Measurements from ENCODE around the gene PRRX2.

The PRRX2 gene

DNA sequence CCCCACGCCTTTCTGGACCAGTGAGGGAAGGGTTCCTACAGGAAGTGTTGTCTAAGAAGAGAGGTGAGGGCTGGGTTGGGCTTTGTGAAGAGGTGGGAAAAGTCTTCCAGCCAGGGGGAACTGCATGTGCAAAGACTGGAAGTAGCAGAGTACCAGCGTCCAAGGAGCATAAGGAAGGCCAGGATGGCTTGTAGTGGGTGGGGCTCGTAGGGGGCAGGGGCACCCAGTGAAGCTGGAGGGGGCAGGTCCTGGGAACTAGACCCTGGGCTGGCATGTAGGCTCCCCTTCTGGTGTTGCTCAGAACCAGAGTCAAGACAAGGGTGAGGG is 20.4 kb downstream of the PRRX2 start:
- in situ Hi-C loops (cut with MboI; ENCODE audit: low sequenced_read_pairs), result no loop called here
- DNase-seq (ENCODE audit: low spot score in 2 of 2), result no peak
- Histone ChIP-seq H3K4me1 (no peaks in the 10 kb centered on the region), H3K9me3 (no peaks in the 10 kb centered on the region), H3K27me3 (ENCODE audit: low read depth) (no peaks in the 10 kb centered on the region), H3K36me3 (replicated peaks) (no peaks in the 10 kb centered on the region), H3K4me3 (no peak overlapping the region)

DNA sequence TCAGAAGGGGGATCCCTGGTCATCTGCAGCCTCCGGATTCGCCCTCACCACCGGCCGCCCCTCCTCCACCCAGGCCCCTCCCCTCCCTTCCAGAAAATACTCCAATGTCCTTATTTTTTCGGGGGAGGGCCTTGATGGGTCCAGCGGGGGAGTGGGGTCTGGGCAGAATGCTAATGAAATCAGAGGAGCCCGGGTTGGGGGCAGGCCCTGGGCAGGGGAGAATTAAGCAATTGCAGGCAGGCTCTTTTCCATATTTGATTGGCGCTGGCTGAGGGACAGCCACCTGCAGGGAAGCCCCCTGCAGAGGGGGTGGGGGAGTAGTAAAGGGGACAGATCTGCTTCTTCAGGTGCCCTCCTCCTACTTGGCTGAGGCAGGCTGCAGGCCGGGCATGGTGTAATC is 21.3 kb downstream of the PRRX2 start:
- H3K4me1 ChIP-seq, result no peaks in the 10 kb centered on the region
- H3K4me3 ChIP-seq, result no peak overlapping the region
- no peaks in the 10 kb centered on the region for H3K36me3 ChIP-seq (replicated peaks)
- DNase-seq (ENCODE audit: low spot score in 2 of 2), result no peak
- in situ Hi-C loops (cut with MboI; ENCODE audit: low sequenced_read_pairs), result no loop called here
- H3K9me3 ChIP-seq, result no peaks in the 10 kb centered on the region
- no peaks in the 10 kb centered on the region for H3K27me3 ChIP-seq (ENCODE audit: low read depth)

DNA sequence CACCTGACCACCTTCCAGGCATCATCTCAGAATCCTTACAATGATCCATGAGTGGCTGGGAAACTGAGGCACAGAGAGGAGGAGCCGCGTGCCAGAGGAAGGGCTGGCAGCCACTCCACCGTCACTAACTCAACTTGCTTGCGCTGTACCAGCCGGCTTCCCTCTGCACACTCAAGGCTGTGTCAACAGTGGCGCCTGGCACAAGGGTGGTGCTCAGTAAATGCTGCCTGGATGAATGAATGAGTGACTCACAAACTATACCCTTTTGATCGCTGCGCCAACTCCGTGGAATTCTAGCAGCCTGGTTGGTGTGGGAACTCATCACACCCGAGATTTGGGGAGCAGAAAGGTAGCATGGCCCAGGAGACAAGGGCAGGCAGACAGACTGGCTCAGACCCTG is 21.9 kb downstream of the PRRX2 start:
- Histone ChIP-seq H3K4me3 (no peak overlapping the region), H3K4me1 (no peaks in the 10 kb centered on the region), H3K27me3 (ENCODE audit: low read depth) (no peaks in the 10 kb centered on the region), H3K36me3 (replicated peaks) (no peaks in the 10 kb centered on the region), H3K9me3 (no peaks in the 10 kb centered on the region)
- no peak for DNase-seq (ENCODE audit: low spot score in 2 of 2)
- in situ Hi-C loops (cut with MboI; ENCODE audit: low sequenced_read_pairs), result no loop called here

DNA sequence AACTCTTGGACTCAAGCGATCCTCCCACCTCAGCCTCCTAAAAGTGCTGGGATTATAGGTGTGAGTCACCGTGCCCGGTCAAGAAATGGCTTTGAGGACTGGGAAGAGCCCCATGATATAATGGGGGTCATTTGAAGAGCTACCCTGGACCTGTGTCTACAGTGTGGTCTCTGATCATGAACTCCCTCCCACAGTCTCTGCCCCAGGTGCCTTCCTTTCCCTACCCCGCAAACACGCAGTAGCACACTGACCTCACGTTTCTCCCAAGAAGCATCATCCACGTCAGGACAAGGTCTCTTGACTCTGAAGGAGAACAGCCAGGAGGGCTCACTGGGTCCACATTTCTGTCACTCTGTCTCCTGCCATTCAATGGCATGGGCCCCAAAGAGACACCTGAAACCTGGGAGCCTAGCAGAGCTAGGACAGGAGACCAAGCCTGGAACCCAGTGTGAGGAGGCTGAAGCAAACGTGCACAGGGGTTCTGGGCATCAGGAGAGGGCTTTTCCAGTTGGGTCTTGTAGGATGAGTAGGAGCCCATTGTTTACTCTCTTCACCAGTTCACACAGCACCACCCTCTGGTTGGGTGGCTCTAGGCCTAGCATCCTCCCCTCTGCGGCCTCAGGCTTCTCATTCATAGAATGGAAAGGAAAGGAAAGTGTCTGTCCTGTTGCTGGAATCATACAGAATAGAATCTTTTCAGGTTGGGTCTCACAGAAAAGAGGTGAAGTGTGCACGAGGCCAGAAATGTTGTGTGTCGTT is 23.0 kb downstream of the PRRX2 start:
- in situ Hi-C loops (cut with MboI; ENCODE audit: low sequenced_read_pairs), result no loop called here
- Histone ChIP-seq H3K27me3 (ENCODE audit: low read depth) (no peaks in the 10 kb centered on the region), H3K9me3 (no peaks in the 10 kb centered on the region), H3K36me3 (replicated peaks) (no peaks in the 10 kb centered on the region), H3K4me1 (no peaks in the 10 kb centered on the region), H3K4me3 (no peak overlapping the region)
- DNase-seq (ENCODE audit: low spot score in 2 of 2), result no peak

DNA sequence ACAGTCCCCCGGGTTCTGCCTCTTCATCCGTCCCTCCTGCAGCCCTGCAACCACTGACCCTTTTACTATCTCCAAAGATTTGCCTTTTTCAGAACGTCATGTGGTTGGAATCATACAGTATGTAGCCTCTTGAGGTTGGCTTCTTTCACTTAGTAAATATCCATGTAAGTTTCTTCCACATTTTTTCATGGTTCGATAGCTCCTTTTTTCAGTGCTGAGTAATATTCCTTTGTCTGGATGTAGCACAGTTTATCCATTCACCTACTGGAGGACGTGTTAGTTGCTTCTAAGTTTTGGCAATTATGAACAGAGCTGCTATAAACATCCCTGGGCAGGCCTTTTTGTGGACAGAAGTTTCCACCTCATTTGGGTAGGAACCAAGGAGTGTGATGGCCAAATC is 27.1 kb downstream of the PRRX2 start:
- in situ Hi-C loops (cut with MboI; ENCODE audit: low sequenced_read_pairs), result no loop called here
- no peaks in the 10 kb centered on the region for H3K36me3 ChIP-seq (replicated peaks)

DNA sequence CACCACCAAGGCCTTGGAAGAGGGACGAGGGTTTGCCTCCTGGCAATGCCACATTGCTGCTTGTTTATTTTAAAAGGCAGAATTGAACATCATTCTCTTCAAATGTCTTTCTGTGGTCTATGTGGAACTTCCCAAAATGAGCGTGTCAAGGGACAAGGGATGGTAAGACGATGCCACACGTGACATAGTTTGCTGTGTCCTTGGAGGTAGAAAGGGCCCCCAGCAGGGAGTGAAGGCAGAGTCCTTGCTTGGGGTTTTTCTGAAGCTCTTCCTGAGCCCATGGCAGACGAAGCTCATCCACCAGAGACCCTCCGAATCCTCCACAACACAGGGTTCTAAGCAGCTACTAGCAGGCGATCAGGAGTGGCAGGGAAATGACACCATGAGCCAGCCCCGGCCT is 28.3 kb downstream of the PRRX2 start:
- Histone ChIP-seq H3K9me3 (no peaks in the 10 kb centered on the region), H3K4me3 (no peak overlapping the region), H3K4me1 (peaks cover 9% of the 10 kb centered on the region), H3K36me3 (replicated peaks) (no peaks in the 10 kb centered on the region), H3K27me3 (ENCODE audit: low read depth) (no peaks in the 10 kb centered on the region)
- DNase-seq (ENCODE audit: low spot score in 2 of 2), result no peak
- in situ Hi-C loops (cut with MboI; ENCODE audit: low sequenced_read_pairs), result no loop called here

More for the DNA sequence above, 27.1 kb downstream of the PRRX2 start:
- Histone ChIP-seq H3K4me1 (peaks cover 4% of the 10 kb centered on the region), H3K27me3 (ENCODE audit: low read depth) (no peaks in the 10 kb centered on the region), H3K9me3 (no peaks in the 10 kb centered on the region), H3K4me3 (no peak overlapping the region)
- DNase-seq (ENCODE audit: low spot score in 2 of 2), result no peak

DNA sequence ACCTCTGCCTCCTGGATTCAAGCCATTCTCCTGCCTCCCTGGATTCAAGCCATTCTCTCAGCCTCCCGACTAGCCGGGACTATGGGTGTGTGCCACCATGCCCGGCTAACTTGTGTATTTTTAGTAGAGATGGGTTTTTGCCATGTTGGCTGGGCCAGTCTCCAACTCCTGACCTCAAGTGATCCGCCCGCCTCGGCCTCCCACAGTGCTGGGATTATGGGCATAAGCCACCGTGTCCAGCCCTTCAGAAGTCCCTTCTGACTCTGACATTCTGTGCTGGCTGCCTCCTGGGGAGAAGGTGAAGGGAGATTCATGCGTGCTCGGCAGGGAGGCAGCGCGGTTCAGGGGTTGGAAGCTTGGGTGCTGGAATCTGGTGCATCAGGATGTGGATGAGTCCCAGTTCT is 28.8 kb downstream of the PRRX2 start:
- DNase-seq (ENCODE audit: low spot score in 2 of 2), result no peak
- Histone ChIP-seq H3K4me3 (no peak overlapping the region), H3K9me3 (no peaks in the 10 kb centered on the region), H3K4me1 (peaks cover 9% of the 10 kb centered on the region), H3K36me3 (replicated peaks) (no peaks in the 10 kb centered on the region), H3K27me3 (ENCODE audit: low read depth) (no peaks in the 10 kb centered on the region)
- in situ Hi-C loops (cut with MboI; ENCODE audit: low sequenced_read_pairs), result no loop called here

DNA sequence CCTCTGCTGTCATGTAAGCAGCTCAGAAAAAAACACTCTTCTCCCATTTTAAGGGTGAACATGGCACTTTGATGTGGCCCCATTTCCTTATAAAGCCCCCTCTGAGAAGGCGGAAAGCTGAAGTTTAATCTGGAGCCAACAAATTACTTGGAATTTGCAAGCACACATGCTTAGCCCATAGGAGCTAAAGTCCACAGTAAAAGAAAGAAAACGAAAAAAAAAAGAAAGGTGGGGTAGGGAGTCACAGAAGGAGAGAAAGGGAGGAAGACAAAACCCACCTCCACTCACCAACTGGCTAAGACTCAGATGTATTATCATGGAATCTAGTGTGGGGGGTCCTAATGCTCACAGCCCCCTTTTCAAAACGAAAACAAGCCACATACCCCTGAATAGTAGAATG is 30.4 kb downstream of the PRRX2 start:
- in situ Hi-C loops (cut with MboI; ENCODE audit: low sequenced_read_pairs), result no loop called here
- Histone ChIP-seq H3K36me3 (replicated peaks) (no peaks in the 10 kb centered on the region), H3K9me3 (no peaks in the 10 kb centered on the region), H3K4me1 (peaks cover 9% of the 10 kb centered on the region), H3K27me3 (ENCODE audit: low read depth) (no peaks in the 10 kb centered on the region), H3K4me3 (no peak overlapping the region)
- DNase-seq (ENCODE audit: low spot score in 2 of 2), result no peak

DNA sequence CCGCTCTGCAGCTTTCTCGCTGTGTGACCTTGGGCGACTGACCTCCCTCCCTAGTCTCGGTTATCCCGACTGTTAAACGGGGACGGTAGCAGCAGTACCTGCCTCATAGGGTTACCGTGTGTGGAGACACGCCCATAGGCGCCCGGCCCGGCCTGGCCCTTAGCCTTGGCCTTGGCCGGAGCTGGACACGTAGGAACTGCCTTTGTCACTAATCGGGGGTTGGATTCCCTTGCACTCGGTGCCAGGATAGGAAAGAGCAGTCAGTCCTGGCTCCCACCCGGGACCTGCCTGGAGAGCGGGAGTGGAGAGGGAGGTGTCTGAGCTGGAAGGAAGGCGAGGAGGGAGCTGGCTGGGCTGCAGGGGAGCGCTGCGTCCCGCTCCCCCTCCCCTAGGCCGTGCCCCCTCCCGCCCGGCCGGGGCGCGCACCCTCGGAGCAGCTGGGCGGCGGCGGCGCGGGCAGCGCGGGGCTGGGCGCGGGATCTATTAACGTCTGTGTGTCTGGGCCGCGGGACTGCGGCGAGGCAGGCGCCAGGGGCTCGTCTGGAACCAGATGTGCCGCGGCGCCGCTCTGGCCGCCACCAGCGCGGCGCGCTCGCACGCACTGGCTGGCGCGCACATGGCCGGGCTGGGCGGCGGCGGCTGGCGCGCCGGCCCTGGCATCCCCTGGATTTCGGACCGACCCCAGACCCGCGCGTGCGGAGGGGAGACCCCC is 31.7 kb downstream of the PRRX2 start:
- H3K4me1 ChIP-seq, result peaks cover 9% of the 10 kb centered on the region
- no peaks in the 10 kb centered on the region for H3K36me3 ChIP-seq (replicated peaks)
- H3K9me3 ChIP-seq, result no peaks in the 10 kb centered on the region
- in situ Hi-C loops (cut with MboI; ENCODE audit: low sequenced_read_pairs), result no loop called here
- no peaks in the 10 kb centered on the region for H3K27me3 ChIP-seq (ENCODE audit: low read depth)
- H3K4me3 ChIP-seq, result peak overlapping the region; percentile 13; the same call in 1 of the 2 replicates
- DNase-seq (ENCODE audit: low spot score in 2 of 2), result peak in 1 of 2 experiments; percentile 53

DNA sequence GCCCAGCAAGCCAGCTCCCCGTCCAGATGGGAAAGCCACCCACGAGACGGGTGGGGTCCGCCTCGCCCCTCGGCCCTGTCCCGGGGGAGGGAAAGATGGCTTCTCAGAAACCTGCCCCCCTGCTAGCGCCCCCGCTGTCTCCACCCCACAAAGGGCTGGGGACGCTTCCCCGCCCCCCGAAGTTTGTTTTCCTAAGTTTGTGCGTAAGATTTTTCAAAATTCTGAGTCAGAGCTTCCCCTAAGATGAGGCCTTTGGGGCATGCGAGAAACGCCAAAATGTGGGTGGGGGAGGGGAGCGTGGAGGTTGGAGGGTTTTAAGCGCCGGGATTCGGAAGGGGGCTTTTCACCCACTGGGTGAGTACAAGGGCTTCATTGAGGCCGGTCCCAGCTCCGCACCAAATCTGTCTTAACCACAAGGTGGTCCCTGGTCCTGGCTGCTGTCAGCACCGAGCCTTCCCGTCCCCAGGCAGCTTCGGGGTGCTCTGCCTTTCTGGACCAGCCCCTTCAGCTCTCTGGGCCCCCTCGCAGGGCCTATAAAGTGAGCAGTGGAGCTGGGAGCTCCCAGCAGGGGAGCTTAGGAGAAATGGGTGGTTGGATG is 32.3 kb downstream of the PRRX2 start:
- H3K9me3 ChIP-seq, result no peaks in the 10 kb centered on the region
- H3K4me3 ChIP-seq, result peak overlapping the region; percentile 13; the same call in 1 of the 2 replicates
- no peaks in the 10 kb centered on the region for H3K36me3 ChIP-seq (replicated peaks)
- H3K27me3 ChIP-seq (ENCODE audit: low read depth), result no peaks in the 10 kb centered on the region
- H3K4me1 ChIP-seq, result peaks cover 9% of the 10 kb centered on the region
- in situ Hi-C loops (cut with MboI; ENCODE audit: low sequenced_read_pairs), result no loop called here
- no peak for DNase-seq (ENCODE audit: low spot score in 2 of 2)

DNA sequence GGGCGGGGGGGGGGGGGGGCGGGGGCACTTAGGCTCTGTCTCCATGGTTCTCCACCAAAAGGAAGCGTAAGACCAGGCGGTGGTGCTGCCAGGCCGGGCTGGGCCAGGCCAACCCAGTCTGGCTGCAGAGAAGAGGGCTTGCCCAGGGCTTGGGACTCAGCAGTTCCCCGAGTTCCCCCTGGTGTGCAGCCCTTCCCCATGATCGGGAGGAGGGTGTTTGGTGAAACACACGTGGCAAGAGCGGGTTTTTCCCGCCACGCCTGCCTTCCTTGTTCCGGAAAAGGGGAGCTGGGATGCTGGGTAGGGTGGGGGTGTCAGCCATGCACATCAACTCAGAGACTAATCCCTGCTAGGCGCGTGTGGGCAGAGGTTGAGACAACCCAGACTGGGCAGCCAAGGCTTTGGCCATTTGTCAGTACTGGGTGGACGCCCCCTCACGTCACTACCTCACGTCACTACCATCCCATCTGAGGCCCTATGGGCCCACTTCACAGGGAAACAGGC is 32.9 kb downstream of the PRRX2 start:
- in situ Hi-C loops (cut with MboI; ENCODE audit: low sequenced_read_pairs), result no loop called here
- no peaks in the 10 kb centered on the region for H3K36me3 ChIP-seq (replicated peaks)
- no peaks in the 10 kb centered on the region for H3K9me3 ChIP-seq
- no peak for DNase-seq (ENCODE audit: low spot score in 2 of 2)
- no peaks in the 10 kb centered on the region for H3K27me3 ChIP-seq (ENCODE audit: low read depth)
- peaks cover 9% of the 10 kb centered on the region for H3K4me1 ChIP-seq
- H3K4me3 ChIP-seq, result no peak overlapping the region

DNA sequence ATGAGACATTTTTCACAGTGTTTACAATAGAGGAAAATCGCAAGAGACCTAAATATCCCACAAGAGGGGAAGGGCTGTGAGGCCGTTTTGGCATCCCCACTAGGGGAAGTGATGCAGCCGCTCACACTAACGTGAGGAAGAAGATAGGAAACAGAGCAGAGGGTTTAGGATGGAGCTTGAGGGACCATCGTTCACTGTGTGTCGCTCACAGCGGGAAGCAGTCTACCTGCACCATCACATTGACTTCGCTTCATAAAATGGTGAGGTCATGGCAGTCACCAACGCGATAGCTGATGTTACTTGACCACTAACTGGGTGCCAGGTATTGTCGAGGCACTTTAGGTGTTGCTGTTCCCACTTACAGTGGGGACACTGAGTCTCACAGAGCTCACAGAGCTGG is 35.6 kb downstream of the PRRX2 start:
- Histone ChIP-seq H3K27me3 (ENCODE audit: low read depth) (no peaks in the 10 kb centered on the region), H3K36me3 (replicated peaks) (no peaks in the 10 kb centered on the region), H3K4me1 (peaks cover 9% of the 10 kb centered on the region), H3K4me3 (no peak overlapping the region), H3K9me3 (no peaks in the 10 kb centered on the region)
- DNase-seq (ENCODE audit: low spot score in 2 of 2), result no peak
- in situ Hi-C loops (cut with MboI; ENCODE audit: low sequenced_read_pairs), result no loop called here

DNA sequence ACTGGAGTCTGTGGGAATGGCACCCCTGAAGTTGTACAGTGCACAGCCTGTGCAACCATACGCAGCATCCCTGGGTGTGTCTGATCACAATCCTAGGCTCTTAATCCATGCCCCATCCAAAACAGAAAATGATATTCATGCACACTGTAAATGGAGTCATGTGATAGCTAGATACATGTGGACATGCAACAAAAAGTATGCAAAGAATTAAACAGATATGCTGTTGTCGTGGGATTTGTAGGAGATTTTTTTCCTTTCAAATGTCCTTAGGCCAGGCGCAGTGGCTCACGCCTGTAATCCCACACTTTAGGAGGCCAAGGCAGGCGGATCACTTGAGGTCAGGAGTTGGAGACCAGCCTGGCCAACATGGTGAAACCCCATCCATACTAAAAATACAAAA is 36.1 kb downstream of the PRRX2 start:
- in situ Hi-C loops (cut with MboI; ENCODE audit: low sequenced_read_pairs), result no loop called here
- peaks cover 9% of the 10 kb centered on the region for H3K4me1 ChIP-seq
- no peaks in the 10 kb centered on the region for H3K27me3 ChIP-seq (ENCODE audit: low read depth)

More for the DNA sequence above, 36.1 kb downstream of the PRRX2 start:
- no peak for DNase-seq (ENCODE audit: low spot score in 2 of 2)
- Histone ChIP-seq H3K4me3 (no peak overlapping the region), H3K36me3 (replicated peaks) (no peaks in the 10 kb centered on the region), H3K9me3 (no peaks in the 10 kb centered on the region)
